Adrenal gland (tissue), 12 donors: Measurements from ENCODE around the gene PPP1R9B. TPM values are rescaled to one million over a fixed set of nuclear protein-coding genes. Genes with fewer than 3 reads are reported as not detected.
A peak's percentile ranks its signal among the peaks of the same experiment; 100 is the strongest.

Source experiments
- DNase-seq, 7 donors: peaks; one replicate each; pipeline ENCODE4 v3.0.0-alpha.2; 2019 to 2020
- H3K27ac ChIP-seq, 5 donors: fragments of 200-600 bp; sonication (generic) in 4 of 5; 1 replicate in 3 of 5; 2 replicates in 2 of 5; pipeline versions ENCODE4 v1.5.1 to v1.8.0; 2016 to 2020; ENCODE audit warnings: mild to moderate bottlenecking in 1 of 5
- H3K27me3 ChIP-seq: fragments of 200-600 bp; 2 replicates; pipeline ENCODE4 v1.8.0; 2021
- H3K36me3 ChIP-seq, 2 donors: fragments of 200-600 bp; replicated peaks in 1 of 2; 1 replicate in 1 of 2; 2 replicates in 1 of 2; pipeline versions ENCODE4 v1.5.1 to v1.8.0; 2018 to 2022
- H3K4me1 ChIP-seq, 2 donors: fragments of 200-600 bp; replicated peaks in 1 of 2; 1 replicate in 1 of 2; 2 replicates in 1 of 2; pipeline versions ENCODE4 v1.5.1 to v1.8.0; 2018 to 2021
- H3K4me3 ChIP-seq, 4 donors: fragments of 200-600 bp; sonication (generic) in 3 of 4; one replicate each; pipeline ENCODE4 v1.5.1; 2016 to 2018
- H3K9me3 ChIP-seq, 3 donors: fragments of 200-600 bp; sonication (generic) in 1 of 3; replicated peaks in 1 of 3; 1 replicate in 2 of 3; 2 replicates in 1 of 3; pipeline versions ENCODE4 v1.5.1 to v1.8.0; 2016 to 2021
- POLR2A ChIP-seq, 2 donors: fragments of 450-650 bp; IDR thresholded peaks; one replicate each; pipeline ENCODE4 v1.6.1; 2017; ENCODE audit warnings: antibody characterized with exemption in 2 of 2, mild to moderate bottlenecking in 2 of 2, moderate library complexity in 1 of 2
- WGBS, 4 donors: extraction: QIAGEN DNeasy Blood & Tissue Kit in 2 of 4; methylation state at CpG; one replicate each; pipeline versions ENCODE4 v1.1.5 to v1.1.7; 2013 to 2017; 5-methylcytosine and 5-hydroxymethylcytosine counted together
- intact Hi-C, 2 donors: fragments of 100-400 bp; cut with DNase I; formaldehyde crosslinking; loops; one replicate each; pipeline versions ENCODE4 v1.14.1 to v1.15.0; 2022 to 2023
- polyA plus RNA-seq, 3 donors: library from polyadenylated mRNA; stranded (reverse); fragments of 200-250 nt in 2 of 3; fragments of 350-450 nt in 1 of 3; fragmentation: Illumina TruSeq in 1 of 3; extraction: RNeasy Lipid Tissue Mini Kit (QIAGEN cat#74804) in 1 of 3; gene quantifications; one replicate each; pipeline ENCODE4 v1.2.3, GENCODE V29; 2013 to 2014
- total RNA-seq, 9 donors: library from RNA; depleted of rRNA in 4 of 9; stranded (reverse); fragments of >200 nt in 4 of 9; fragments of 120-200 nt in 1 of 9; fragmentation: NEBNext Ultra II Directional in 1 of 9; extraction: Animal tissue kit (Norgen Biotek cat#: 25700) in 1 of 9; gene quantifications; one replicate each; pipeline versions ENCODE4 v1.1.0 to v1.2.4, GENCODE V29; 2013 to 2023
- TF ChIP-seq, protein P1 (sequence below), 6 experiments: fragments of 450-650 bp in 4 of 6; fragments of 200-600 bp in 2 of 6; sonication (generic) in 1 of 6; IDR thresholded peaks; 1 replicate in 5 of 6; 2 replicates in 1 of 6; pipeline versions ENCODE4 v1.5.1 to v1.8.0; 2016 to 2021; ENCODE audit warnings: antibody characterized with exemption in 6 of 6, mild to moderate bottlenecking in 2 of 6, moderate library complexity in 1 of 6
- donor health status: healthy with polysubstance abuse.
- donor health status: Bipolar disorder and iron deficiency.
- donor health status: DM: yes; HTN: yes; CAD: no.
- donor health status: DM: no; HTN: no; CAD: no.
- donor health status: DM: no; HTN: no; CAD: no.
- donor health status: DM: yes; HTN: yes; CAD: no.

Gene PPP1R9B
- total and polyA plus RNA-seq, 12 donors, result 21.8 to 128 (median 52.1) TPM

- H3K27ac ChIP-seq, result peak overlapping the region in 4 of 5 donors; percentile 50 to 84 (median 80)
- no peak overlapping the region for H3K4me3 ChIP-seq
- peaks cover 9 to 10% of the 10 kb centered on the region in 2 donors for H3K4me1 ChIP-seq
- no peaks in the 10 kb centered on the region for H3K27me3 ChIP-seq
- no peaks in the 10 kb centered on the region for H3K9me3 ChIP-seq
- peaks cover 0 to 25% of the 10 kb centered on the region in 2 donors for H3K36me3 ChIP-seq
- DNase-seq, result no peak
- no peak for TF ChIP-seq POLR2A (IDR thresholded peaks at IDR 0.05)
- TF ChIP-seq, protein P1, sequence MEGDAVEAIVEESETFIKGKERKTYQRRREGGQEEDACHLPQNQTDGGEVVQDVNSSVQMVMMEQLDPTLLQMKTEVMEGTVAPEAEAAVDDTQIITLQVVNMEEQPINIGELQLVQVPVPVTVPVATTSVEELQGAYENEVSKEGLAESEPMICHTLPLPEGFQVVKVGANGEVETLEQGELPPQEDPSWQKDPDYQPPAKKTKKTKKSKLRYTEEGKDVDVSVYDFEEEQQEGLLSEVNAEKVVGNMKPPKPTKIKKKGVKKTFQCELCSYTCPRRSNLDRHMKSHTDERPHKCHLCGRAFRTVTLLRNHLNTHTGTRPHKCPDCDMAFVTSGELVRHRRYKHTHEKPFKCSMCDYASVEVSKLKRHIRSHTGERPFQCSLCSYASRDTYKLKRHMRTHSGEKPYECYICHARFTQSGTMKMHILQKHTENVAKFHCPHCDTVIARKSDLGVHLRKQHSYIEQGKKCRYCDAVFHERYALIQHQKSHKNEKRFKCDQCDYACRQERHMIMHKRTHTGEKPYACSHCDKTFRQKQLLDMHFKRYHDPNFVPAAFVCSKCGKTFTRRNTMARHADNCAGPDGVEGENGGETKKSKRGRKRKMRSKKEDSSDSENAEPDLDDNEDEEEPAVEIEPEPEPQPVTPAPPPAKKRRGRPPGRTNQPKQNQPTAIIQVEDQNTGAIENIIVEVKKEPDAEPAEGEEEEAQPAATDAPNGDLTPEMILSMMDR (IDR thresholded peaks at IDR 0.05), result no peak
- WGBS, 4 donors, result 13 to 29% (median 21%) methylated on average over 3 of the region's 3 CpGs
- intact Hi-C loops, result no loop called here
These were observed 56.7 kb downstream of the PPP1R9B start for GRCh38 chr17:50093807-50094206.

DNA sequence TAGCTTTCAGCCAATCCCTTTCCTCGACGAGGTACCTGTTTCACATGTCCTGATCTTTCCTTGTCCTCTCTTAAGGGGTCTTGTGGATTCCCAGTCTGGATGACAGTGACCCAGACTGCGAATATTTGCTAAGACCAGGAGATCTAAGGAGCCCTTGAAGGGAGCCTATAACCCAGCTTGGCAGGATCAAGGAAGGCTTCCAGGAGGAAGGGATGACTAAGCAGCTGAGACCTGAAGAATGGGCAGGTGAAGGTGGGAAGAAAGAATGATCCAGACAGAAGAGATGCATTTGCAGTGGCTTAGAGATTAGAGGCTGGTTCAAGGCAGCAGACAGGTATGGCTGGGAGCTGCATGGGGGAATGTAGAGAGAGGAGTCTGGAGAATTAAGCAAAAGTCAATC lies 57.2 kb downstream of the PPP1R9B start:
- Histone ChIP-seq H3K4me1 (peaks cover 9 to 10% of the 10 kb centered on the region in 2 donors), H3K4me3 (no peak overlapping the region), H3K27ac (peak overlapping the region in 1 of 5 donors; percentile 83), H3K9me3 (no peaks in the 10 kb centered on the region), H3K36me3 (peaks cover 0 to 22% of the 10 kb centered on the region in 2 donors), H3K27me3 (no peaks in the 10 kb centered on the region)
- intact Hi-C loops, result no loop called here
- no peak for DNase-seq
- WGBS, 4 donors, result 83 to 97% (median 91%) methylated on average over 3 of the region's 3 CpGs
- TF ChIP-seq, protein P1 (IDR thresholded peaks at IDR 0.05), result no peak
- no peak for TF ChIP-seq POLR2A (IDR thresholded peaks at IDR 0.05)

- 69 to 90% (median 81%) methylated on average over 2 of the region's 2 CpGs for WGBS, 4 donors
- TF ChIP-seq, protein P1 (IDR thresholded peaks at IDR 0.05), result no peak
- no peak for TF ChIP-seq POLR2A (IDR thresholded peaks at IDR 0.05)
- no peaks in the 10 kb centered on the region for H3K27me3 ChIP-seq
- no peak overlapping the region for H3K27ac ChIP-seq
- no peak for DNase-seq
- peaks cover 9% of the 10 kb centered on the region in 2 donors for H3K4me1 ChIP-seq
- intact Hi-C loops, result no loop called here
- H3K9me3 ChIP-seq, result no peaks in the 10 kb centered on the region
- H3K4me3 ChIP-seq, result no peak overlapping the region
- H3K36me3 ChIP-seq, result peaks cover 0 to 25% of the 10 kb centered on the region in 2 donors
These were observed 58.6 kb downstream of the PPP1R9B start for GRCh38 chr17:50091918-50092285.

DNA sequence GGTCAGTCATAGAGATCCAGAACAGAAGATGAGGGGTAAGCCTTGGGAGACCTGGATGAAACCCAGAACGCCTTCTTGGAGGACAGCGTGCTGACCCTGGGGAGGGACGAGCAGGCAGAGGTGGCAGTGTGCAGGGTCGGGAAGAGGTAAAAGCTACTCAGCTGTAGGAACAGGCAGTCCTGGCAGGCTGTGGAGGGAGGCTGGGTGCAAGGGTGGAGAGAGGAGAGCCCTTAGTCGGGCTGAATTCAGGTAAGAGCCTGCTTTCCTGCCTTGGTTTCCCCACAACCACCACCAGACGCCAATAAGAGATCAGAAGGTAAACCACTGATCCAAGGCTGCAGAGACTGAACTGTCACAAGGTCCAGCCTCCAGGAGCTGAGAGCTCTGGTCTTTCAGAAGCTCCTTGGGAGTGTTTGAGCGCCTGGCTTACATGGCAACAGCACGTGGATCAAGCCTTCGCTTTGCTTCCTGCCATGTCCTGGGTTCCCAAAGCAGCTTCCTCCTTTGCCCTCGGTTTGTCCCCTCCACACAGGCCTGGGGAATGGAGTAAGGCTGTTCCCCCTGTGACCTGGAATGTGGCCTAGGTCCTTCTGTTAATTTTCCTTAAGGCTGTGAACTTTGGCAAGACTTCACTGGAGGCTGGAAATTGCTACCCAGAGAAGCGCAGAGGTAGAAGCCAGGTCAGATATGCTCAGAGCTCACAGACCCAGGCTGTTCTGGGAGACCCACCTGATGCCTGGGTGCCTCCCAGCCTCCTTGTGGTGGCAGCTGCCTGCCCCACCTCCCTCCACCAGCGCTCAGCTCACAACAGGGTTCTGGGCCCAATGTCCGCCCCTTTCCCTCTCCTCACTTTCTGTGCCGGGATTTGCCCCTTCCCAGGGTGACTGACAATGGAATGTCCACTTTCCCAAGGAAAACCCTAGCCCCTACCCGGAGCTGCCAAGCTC lies 59.2 kb downstream of the PPP1R9B start:
- Histone ChIP-seq H3K4me1 (peaks cover 3 to 5% of the 10 kb centered on the region in 2 donors), H3K27ac (no peak overlapping the region), H3K9me3 (no peaks in the 10 kb centered on the region), H3K27me3 (no peaks in the 10 kb centered on the region), H3K36me3 (peaks cover 0 to 25% of the 10 kb centered on the region in 2 donors), H3K4me3 (no peak overlapping the region)
- peak in 1 of 7 donors; percentile 7 for DNase-seq
- intact Hi-C loops, result no loop called here
- 68 to 74% (median 70%) methylated on average over 14 to 15 of the region's 15 CpGs for WGBS, 4 donors
- TF ChIP-seq, protein P1 (IDR thresholded peaks at IDR 0.05), result no peak
- no peak for TF ChIP-seq POLR2A (IDR thresholded peaks at IDR 0.05)
